Vagina (tissue), 2 donors: ENCODE results near the gene TTC38.

Experiments used
- POLR2A ChIP-seq, 2 donors: fragments of 450-650 bp; IDR thresholded peaks; one replicate each; pipeline ENCODE4 v1.6.1; 2017; ENCODE audit warnings: antibody characterized with exemption in 2 of 2, mild to moderate bottlenecking in 2 of 2, moderate library complexity in 2 of 2
- POLR2AphosphoS5 ChIP-seq, 2 donors: sonication (generic); formaldehyde crosslinking; IDR thresholded peaks; one replicate each; pipeline ENCODE4 v1.9.0; 2017; ENCODE audit warnings: antibody characterized with exemption in 2 of 2, mild to moderate bottlenecking in 2 of 2, low read depth in 1 of 2; ENCODE audit not compliant: insufficient read depth in 1 of 2
- TF ChIP-seq, protein P1 (sequence below), 3 experiments: fragments of 450-650 bp in 2 of 3; fragments of 200-600 bp in 1 of 3; sonication (generic) in 1 of 3; IDR thresholded peaks; one replicate each; pipeline ENCODE4 v1.5.1; 2017 to 2019; ENCODE audit warnings: antibody characterized with exemption in 3 of 3, mild to moderate bottlenecking in 2 of 3, moderate library complexity in 2 of 3

DNA sequence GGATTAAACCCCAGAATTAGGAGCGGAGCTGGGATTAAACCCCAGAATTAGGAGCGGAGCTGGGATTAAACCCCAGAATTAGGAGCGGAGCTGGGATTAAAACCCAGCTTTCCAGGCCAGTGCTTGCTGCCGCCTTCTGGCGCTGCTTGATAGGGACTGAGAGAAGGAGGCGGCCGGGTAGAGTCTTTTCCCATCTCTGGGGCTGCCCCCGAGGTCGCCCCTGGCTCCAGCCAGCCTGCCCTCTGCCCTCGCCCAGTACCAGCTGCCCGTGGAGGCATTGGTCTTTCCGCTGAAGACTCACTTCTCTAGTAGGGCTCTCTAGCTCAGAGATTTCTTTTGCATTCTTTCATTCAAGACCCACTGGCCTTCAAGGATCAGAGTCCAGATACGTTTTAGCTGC lies 72.9 kb downstream of the TTC38 start:
- TF ChIP-seq, protein P1, sequence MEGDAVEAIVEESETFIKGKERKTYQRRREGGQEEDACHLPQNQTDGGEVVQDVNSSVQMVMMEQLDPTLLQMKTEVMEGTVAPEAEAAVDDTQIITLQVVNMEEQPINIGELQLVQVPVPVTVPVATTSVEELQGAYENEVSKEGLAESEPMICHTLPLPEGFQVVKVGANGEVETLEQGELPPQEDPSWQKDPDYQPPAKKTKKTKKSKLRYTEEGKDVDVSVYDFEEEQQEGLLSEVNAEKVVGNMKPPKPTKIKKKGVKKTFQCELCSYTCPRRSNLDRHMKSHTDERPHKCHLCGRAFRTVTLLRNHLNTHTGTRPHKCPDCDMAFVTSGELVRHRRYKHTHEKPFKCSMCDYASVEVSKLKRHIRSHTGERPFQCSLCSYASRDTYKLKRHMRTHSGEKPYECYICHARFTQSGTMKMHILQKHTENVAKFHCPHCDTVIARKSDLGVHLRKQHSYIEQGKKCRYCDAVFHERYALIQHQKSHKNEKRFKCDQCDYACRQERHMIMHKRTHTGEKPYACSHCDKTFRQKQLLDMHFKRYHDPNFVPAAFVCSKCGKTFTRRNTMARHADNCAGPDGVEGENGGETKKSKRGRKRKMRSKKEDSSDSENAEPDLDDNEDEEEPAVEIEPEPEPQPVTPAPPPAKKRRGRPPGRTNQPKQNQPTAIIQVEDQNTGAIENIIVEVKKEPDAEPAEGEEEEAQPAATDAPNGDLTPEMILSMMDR (IDR thresholded peaks at IDR 0.05): no peak
- TF ChIP-seq POLR2A (IDR thresholded peaks at IDR 0.05) (no peak), POLR2AphosphoS5 (IDR thresholded peaks at IDR 0.05; ENCODE audit: insufficient read depth in 1 of 2, low read depth in 1 of 2) (no peak)
